HPDE6-E6E7 (cell line): ENCODE data around the gene SYT12.
"Not testable (repeated sequence)": the region's sequence is repeated elsewhere in the genome, so short reads cannot be mapped to it uniquely, and the experiment has no call there.

ENCODE experiments used
- DNase-seq: peaks from one replicate; pipeline ENCODE4 v3.0.0; 2011; ENCODE audit warnings: missing footprints; ENCODE audit errors: extremely low spot score

The SYT12 gene

DNA sequence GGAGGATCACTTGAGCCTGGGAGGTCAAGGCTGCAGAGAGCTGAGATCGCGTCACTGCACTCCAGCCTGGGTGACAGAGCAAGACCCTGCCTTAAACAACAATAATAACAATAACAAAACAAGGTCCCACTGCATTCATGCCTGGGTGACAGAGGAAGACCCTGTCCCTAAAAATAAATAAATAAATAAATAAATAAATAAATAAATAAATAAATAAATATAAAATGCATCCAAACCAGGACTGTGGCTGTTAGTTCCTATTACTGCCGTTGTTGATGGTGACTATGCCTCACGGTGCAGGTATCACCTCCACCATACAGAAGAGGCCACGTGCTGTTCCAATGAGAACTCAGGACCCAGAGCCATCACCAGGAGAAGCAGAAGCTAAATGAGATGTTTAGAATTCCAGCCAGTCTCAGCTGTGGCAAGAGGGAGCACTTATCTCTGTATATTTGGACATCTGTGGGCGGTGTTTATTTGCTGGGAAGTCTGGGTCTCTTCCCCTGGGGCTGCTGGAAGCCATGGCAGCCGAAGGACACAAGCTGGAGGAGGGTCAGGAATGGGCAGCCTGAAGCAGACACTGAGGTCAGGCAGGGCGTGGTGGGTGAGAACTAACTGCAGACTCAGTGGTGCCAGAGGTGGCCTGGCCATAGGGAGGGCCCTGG, 26.2 kb upstream of the SYT12 start:
- no peak for DNase-seq

DNA sequence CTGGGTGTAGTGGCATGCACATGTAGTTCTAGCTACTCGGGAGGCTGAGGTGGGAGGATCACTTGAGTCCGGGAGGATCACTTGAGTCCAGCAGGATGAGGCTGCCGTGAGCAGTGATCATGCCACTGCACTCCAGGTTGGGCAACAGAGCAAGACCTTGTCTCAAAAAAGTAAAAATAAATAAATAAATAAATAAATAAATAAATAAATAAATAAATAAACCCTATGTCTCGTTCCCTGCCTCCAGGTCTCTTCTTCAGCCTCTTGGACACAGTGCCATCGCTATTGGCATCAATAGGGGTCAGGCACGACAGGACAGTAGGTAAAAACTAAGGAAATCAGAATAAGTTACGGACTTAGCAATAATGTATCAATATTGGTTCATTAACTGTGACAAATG, 23.4 kb upstream of the SYT12 start:
- no peak for DNase-seq

DNA sequence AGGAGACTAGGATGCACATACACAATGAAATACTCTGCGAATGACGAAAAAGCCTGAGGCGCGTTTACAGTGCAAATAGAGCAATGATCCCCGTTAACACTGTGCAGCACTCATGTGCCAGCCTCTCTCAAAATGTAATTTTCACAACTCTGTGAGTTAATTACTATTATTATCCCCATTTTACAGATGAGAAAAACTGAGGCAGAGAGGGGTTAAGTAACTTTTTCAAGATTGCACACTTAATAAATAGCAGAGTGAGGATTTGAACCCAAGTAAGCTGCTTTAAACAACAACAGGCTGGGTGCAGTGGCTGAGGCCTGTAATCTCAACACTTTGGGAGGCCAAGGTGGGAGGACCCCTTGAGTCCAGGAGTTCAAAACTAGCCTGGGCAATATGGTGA, 21.6 kb upstream of the SYT12 start:
- DNase-seq = no peak

DNA sequence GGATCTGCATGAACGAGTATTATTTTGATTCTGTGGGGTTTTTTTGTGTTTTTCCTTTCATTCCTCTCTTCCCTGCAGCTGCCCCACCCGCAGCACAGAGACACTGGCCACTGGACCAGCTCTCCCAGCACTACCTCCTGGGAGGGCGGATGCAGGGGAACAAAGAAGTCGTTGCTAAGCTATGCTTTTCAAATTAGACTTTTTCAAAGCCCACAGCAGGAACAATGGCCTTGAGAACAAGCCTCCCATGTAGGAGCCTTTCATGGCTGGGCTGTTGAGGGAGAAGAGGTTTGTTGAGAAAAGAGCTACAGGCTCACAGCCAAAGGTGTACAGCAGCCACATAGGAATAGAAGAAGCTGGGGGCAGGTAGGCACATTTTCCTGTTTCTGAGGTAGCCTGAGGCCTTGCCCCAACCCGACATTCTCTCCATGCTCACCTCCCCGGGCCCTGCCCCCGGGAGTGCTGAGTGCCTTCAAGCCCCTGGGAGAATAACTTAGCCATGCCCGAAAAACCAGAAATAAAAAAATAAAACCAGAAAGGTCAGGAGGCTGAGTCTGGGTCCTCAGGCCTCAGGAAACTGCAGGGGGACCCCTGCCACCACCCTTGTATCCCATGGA, 20.5 kb upstream of the SYT12 start:
- DNase-seq = no peak

DNA sequence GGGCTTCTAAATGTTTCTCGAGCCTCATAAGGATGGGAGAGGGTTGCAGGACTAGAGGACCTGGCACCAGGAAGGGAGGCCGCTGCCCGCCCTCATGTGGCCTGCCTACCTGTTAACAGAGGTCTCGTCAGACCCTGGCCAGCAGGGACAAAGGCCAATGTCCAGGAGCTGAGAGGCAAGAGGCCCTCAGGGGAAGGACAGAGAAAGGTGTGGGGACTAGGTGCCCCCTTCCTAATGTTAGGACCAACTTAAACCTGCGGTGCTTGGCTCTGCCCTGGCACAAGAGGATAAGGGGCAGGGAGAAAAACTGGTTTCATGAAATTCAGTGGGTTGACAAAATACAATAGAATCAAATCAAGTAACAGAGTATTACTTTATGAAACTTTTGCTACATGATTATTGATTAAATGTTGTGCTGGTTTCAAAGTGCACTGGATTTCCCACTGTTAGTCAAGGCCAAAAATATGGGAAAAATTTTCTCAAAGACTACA, 20.0 kb upstream of the SYT12 start:
- no peak for DNase-seq

DNA sequence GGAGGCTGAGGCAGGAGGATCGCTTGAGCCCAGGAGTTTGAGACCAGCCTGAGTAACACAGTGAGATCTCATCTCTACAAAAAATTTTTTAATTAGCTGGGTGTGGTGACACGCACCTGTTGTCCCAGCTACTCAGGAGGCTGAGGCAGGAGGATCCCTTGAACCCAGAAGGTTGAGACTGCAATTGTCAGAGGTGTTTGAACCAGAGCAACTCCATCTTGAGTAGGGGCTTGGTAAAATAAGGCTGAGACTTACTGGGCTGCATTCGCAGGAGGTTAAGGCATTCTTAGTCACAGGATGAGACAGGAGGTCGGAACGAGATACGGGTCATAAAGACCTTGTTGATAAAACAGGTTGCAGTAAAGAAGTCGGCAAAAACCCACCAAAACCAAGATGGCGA, 17.7 kb upstream of the SYT12 start:
- not testable (repeated sequence) for DNase-seq

DNA sequence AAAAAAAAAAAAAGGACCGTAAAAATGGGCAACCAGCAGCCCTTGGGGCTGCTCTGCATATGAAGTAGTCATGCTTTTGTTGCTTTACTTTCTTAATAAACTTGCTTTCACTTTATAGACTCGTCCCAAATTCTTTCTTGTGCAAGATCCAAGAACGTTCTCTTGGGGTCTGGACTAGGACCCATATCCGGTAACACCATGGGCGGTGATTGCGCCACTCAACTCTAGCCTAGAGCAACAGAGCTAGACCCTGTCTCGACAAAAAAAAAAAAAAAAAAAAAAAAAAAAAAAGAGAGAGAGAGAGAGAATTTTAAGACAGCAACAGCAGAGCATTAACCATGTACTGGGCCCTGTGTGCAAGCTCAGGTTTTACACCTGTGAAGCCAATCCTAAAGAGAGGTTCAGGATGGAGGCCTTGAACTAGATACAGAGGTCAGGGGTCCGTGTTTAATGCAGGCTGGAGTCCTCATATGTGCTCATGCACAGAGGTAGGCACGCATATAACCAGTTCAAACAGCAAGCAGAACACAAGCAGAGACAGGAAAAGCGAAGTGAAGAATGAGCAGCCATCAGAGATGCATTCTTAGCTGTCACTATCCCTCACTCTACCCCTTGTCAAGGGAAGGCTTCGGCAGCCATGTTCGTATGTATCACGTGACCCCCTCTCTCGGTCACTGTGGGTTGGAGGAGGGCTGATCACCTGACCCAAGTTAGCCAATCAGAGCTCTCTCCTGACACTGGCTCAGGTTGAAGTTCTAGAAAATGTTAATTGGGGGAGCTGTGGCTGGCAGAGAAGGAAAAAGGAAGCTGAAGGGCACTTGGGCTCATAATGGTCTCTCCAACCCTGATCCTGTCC, 16.7 kb upstream of the SYT12 start:
- no peak for DNase-seq

DNA sequence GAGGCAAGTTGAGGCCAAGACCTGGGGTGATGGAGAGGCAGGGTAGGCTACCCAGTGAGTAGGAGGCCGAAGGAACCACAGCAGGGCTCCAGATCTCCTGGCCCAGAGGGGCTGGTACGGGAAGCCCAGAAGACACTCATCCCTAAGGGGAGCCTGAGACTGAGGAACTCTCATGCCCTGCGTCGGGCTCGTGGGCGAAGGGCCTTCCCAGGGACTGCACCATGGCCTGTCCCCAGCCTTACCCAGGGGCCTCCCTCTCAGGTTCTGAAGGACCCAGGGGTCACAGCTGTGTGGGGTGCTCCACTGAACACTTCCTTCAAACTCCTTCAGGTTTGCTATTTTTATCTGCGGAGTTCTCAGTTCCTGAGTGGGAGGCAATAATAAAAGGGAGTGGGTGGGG, 15.8 kb upstream of the SYT12 start:
- no peak for DNase-seq

DNA sequence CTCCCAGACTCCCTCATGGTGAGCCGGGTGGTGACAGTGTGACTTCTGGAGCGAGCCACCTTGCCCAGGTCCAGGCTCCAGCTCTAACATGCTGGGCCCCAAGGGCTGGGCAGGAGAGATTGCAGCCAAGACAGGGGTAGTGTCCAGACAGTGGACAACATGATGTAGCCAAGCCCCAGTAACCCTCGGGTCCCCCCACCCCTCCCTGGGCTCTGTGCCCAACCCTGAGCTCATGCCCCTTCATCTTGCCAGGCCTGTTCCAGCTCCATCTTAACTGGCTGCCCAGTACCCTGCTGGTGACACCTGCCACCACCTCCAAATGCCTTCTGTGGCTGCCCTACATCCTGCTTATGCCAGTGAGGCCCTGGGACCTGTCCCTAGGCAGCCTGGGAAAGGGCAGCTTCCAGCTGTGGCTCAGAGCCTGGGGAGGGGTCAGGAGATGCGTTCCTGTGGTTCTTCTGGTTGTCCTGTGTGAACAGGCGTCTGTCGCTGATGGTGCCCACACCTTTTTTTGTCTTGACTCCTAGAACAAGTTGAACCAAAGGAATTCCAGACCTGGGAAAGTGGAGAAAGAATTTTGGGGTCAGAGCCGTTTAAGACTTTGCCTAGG, 12.5 kb upstream of the SYT12 start:
- no peak for DNase-seq

DNA sequence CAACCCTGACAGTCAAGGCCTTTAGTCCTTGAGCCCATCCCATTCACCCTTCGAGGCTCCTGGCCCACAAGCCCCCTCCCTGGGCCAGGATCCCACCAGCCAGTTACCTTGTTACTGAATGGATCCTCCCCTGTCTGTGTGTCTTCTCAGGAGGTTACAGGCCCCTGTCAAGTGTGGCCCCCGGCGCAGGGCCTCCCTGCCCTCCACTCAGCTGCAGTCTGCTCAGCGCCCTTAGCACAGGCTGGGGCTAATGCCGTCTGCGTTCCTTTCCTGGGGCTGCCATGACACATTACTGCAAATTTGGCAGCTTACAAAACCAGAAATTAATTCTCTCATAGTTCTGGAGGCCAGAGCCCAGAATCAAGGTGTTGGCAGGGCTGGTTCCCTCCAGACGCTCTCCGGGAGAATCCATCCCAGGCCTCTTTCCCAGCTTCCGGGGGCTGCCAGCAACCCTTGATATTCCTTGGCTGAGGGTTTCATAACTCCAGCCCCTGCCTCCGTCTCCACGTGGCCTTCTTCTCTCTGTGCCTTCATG, 9.4 kb upstream of the SYT12 start:
- DNase-seq = no peak

DNA sequence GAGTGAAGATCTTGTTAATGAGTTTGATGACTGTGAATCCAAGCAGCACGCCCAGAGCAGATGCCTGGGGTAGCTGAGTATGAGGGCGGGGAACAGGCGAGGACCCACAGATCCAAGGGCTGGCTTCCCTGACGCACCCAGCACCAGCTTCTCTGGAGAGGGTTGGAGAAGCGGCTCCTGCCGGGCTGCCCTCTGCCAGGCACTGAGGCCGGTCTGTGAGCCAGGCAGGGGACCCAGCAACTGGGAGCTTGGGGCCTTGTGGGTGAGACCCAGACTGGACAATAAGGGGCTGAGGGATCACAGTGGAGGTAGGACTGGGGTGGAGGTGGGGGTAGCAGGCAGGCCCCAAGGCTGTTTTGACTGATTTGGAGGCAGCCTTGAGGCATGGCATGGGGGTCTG, 8.6 kb upstream of the SYT12 start:
- DNase-seq = no peak

DNA sequence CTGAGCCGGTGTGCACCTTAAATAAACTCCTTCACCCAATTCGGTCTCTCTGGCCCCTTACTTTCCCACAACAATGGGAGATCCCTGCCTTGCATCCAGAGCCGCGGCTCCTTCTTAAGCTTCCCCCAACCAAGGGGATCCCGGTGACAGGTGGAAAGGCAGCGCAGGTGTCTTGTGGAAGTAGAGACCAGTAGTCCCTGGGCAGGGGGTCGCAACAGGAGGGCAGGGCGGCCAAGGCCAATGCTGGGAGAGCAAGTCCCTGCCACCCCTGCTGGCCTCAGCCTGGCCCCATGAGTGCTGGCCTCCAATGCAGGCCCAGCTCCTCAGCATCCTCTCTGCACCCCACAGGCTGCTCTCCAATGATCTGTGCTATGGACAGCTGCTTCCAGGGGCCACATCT, 7.9 kb upstream of the SYT12 start:
- no peak for DNase-seq

DNA sequence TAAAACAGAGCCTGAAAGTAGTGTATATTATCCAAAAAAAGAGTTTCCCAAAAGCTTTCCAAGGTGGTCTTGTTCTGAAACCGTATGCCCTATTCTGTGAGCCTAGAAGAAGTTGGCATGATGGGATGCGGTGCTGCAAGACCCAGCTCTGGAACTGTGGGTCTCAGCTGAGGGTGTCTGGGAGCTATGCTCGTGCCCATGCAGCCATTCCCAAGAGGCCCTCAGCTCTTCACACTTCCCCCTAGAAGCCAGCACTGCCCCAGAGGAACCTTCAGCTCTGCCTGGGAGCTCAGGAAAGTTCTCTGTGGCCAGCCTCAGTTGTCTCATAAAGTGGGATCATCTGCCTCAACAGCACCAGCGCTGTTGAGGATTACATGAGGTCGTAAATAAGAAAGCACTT, 6.4 kb upstream of the SYT12 start:
- no peak for DNase-seq

DNA sequence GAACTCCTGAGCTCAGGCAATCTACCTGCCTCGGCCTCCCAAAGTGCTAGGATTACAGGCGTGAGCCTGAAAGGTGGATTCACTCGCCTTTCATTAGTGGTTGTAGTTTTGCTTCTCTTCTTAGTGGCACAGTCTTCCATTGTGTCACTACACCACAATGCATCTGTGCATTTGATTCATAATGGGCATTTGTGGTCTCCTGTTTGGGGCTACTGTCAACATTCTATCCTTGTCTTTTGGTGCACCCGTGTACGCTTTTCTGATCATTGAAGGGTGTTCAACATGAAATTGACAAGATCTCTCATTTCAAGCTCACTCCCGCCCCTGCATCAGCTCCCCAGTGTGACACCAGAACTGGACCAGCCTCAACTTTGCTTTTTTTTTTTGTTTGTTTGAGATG, 2.0 kb upstream of the SYT12 start:
- DNase-seq = no peak

DNA sequence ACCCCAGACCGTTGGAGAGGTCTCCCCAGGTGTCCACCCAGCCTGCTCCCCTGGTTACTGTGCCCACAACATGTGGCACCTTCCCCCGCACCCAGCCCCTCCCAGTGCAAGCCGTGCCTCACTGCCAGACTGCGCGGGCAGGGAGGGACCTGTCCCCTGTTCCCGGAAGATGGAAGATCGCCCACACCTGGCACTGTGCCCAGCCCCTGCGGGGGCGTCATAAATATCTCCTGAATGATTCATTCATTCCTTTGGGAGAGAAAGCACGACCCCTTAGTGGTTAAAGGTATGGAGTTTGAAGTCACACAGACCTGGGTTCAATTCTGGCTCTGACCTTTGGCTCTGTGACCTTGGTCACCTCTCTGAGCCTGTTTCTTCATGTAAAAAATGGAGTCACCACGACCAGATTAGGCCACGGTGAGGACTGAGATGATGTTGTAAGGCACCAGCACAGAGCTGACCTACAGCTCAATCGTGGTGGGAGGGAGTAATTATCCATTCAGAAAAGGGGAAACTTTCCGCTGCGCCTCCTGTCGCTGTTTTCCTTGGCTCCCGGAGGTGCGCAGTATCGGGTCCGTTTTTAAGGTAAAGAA, 497 bp upstream of the SYT12 start:
- no peak for DNase-seq

DNA sequence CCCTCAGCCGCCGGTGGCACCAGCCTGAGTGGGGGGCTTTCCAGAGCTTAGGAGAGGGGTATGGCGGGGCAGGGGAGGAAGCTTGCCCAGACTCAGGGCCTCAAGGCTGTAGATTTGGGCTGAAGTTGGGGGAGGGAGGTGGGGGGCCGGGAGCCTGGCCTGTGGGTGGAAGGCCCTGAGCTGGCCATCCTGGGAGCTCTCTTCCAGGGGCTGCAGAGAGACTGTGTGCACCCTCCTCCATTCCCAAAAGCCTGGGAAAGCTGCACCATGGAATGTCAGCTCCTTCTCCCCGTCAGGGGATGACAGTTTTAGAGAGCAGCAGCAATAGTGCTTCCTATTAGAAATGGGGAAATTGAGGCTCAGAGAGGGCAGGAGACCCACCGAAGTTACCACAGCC, 1.0 kb downstream of the SYT12 start:
- no peak for DNase-seq

DNA sequence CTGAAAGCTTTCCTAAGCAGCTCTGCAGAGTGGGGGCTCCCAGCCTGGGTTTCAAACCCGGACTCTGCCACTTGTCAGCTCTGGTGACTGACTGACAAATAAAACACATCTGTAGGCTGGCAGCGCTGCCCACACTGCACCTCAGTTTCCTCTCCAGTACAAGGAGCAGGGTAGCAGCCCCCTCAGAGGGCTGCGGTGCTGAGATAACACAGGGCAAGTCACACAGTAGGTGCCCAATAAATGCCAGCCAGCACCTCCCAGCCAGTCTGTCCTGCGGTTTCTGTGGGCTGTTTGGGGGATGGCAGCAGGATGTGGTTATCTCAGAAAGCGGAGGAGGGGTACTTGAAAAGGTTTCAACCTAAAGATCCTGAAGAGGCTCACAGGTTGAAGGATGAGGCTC, 1.5 kb downstream of the SYT12 start:
- DNase-seq = no peak

DNA sequence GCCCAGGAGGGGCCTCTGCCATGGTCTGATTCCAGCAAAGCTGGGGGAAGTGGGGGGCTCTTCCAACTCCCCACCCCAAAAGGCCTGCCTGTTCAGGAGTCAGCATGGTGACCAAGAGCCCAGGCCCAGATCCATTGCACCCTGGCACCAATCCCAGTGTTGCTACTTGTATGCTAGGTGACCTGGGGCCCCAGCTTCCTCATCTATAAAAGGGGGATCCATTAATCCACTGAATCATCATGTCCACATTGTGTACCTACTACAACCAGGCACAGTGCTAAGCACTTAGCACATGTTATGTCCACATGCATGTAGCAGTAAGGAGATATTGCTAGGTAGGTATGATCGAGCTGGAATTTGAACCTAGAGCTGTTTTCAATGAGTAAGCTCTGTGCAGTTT, 2.0 kb downstream of the SYT12 start:
- DNase-seq = no peak

DNA sequence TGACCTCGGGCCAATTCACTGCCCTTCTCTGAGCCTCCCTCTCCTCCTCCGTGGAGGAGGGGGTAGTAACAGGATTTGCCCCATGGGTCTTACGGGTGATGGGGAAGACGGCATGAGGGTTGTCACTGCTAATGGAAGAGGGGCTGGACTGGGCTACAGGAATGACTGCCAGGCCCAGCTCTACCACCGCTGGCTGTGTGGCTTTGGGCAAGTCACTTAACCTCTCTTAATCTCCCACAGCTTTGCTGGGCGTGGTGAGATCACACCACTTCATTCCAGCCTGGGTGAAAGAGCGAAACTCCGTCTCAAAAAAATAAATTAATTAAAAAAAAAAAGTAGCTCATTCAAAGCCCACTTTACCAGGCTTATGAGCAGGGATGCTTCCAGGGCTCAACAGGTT, 2.8 kb downstream of the SYT12 start:
- no peak for DNase-seq

DNA sequence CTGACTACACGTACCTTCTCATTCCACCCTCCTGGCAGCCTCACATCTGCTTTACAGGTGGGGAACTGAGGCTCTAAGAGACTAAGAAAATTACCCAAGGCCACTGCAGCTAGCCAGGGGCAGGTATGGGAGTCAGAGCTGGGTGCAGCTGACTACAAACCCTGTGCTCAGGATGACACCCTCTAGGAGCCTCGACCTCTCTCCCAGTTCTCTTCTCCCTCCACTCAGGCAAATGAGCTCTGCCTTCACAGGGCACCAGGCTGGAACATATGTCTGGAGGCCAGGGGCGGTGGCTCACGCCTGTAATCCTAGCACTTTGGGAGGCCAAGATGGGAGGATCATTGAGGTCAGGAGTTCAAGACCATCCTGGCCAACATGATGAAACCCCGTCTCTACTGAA, 4.0 kb downstream of the SYT12 start:
- DNase-seq = no peak

DNA sequence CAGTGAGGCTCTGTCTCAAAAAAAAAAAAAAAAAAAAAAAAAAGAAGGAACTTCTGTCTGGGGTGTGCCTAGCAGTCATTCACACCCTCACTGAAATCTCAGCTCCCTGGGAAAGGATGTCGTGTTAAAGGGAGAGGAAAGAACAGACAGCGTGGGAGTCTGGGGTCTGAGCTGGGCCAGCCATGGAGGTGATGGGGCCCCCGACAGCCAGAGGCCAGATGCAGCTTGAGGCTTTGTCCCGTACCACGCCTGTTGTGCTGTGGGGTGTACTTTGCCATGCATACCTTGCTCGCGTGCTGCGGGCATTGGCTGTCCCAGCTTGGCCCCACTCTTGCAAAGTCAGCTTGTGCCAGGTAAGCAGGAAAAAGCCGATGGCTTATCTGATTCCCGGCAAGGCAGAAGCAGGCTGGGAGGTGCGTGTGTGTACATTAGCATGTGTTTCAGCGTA, 4.6 kb downstream of the SYT12 start:
- DNase-seq = no peak
